ENCODE data around the gene IER5. TPM values are rescaled to one million over a fixed set of nuclear protein-coding genes. Genes with fewer than 3 reads are reported as not detected.

Gene IER5
- total RNA-seq, 1 donor from 2014 or later: 14.1 TPM

DNA sequence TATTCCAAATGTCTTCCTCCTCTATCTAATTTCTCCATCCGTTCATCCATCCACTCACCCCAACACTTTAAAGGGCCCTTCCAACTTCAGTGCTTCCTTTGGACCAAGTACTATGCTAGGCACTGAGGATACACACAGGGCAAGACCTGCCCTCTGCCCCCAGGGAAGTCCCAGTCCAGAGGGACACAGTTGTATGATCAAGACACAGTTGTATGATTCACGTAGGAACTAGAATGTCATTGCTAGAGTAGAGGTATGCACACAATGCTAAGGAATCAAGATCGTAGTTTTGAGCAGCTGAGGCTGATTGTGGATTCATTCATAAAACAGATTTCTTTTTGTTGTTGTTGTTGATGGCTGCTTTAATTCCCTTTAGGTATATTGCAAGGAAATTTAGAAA lies 11.6 kb upstream of the IER5 start:
- DNase-seq (ENCODE audit: low read depth in 2 of 2): no peak

DNA sequence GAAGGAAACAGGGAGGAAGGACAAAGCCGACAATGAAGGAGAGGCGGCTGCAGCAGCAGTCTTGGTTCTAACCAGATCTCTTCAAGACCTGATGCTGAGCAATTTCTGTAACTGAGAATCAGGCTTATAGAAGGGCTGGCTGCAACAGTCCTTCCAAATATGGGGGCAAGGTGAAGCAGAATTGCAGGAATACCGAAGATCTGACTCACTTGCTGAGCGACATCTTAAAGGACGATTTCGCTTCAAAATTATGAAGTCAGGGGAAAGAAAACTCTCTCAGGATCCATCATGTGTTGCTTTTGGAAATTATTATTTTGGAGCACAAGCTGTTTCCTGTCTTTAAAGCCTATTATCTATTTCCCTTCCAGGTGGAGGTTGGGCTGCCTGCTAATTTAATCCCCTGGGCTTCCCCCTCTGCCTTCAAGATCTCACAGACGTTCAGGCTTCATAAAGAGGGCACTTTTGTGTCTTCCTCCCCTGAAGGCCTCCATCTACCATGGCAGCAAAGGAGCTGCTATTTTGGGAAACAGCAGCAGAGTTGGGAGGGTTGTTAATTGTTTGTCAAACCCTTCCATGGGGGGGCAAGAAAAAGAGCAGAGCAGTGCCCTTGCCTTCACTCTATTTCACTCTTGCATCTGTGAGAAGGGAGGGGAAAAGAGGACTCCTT lies 10.8 kb upstream of the IER5 start:
- DNase-seq (ENCODE audit: low read depth in 2 of 2): peak in 1 of 2 donors; percentile 45

DNA sequence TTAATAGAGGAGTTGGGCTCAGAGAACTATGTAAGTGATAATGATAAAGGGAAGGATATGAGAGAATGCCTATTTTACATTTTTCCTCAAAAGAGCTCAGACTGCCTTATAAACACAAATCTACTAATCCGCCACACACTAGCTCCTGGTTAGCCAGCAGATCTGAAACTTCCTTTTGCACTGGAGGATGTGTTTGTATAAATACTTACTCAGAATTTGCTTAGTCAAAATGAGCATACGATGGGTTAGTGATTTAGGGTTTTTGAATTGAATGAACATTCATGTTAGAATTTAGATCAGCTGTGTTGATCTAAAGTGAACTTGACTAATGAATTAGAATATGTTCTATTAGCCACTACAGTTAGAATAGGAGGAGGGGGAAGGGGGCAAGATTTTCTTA lies 9.1 kb upstream of the IER5 start:
- DNase-seq (ENCODE audit: low read depth in 2 of 2): no peak

DNA sequence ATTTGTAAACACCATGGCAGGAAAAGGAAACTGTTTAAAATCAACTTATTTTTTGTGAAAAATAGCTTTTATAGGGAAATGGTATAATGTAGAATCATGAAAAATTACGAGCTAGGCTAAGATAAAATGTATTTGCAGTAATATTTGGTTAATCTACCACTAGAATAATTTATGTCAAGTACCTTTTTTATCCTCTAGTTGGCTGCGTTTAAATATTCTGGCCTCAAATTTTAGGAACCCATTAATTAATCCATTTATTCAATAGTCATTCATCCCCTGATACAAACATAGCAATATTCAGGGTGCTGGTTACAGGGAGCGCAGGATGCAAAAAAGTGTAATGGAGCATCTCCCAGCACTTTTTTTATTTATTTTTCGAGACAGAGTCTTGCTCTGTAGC lies 8.6 kb upstream of the IER5 start:
- no peak for DNase-seq (ENCODE audit: low read depth in 2 of 2)

DNA sequence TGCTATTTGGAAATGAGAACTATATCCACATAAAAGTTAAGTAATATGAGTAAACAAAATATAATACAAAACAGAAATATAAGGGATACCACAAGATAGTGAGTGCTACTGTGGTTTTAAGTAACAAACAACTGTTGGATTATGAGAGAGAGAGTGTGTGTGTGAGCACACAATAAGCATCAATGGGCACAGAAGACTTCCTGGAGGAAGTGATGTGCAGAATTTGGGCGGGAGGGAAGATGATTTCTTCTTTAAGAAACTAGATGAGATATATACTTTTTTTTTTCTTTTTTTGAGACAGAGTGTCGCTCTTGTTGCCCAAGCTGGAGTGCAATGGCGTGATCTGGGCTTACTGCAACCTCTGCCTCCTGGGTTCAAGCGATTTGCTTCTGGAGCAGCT lies 7.9 kb upstream of the IER5 start:
- no peak for DNase-seq (ENCODE audit: low read depth in 2 of 2)

DNA sequence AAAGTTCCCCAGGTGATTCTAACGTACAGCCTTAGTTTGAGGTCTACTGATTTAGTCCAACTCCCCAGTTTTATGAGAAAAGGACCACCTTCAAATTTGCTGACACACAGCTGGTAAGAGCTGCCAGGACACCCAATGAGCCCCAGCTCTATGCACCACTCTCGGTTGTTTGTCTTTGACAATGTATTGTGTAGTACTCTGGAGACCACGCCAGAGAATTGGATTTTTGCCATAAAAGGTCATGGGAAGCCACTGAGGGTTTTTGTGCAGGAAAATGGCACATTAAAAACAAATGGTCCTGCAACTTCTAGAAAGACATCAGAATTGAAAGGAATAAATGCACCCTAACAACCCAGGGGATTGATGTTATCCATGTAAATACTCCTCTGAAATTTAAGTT lies 7.1 kb upstream of the IER5 start:
- DNase-seq (ENCODE audit: low read depth in 2 of 2): peak in 1 of 2 donors; percentile 87

DNA sequence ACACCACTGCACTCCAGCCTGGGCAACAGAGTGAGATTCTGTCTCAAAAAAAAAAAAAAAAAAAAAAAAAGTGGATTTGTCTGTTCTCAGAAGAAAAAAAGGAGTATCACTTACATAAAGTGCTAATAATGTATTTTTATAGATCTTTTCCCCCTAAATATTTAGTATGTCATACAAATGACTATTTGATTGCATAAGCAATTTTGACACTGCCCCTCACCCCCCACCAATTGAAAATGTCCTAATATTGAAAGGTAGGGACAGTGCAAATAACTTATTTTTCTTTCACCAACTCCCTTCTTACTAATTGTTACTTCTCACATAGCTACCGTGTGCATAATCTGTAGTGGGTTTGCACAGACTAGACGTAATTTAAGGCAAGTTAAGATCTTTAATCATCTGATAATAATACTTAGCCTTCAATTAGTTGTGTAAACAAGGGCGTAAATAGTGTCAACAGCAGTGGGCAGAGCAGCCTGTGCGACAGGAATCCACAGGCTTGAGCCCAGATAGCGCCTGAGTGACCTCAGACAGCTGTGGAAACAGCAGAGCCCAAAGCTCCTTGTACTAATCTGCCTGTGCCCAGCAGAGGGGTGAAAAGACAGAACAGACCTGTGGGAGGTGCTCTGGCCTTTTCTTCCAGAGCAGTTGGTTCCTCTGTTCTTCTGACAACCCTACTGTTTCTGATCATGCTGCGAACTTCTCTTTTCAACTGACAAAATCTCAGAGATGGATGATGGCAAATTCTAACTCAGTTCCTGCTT lies 4.5 kb upstream of the IER5 start:
- peak; percentile 53 to 76 for DNase-seq (ENCODE audit: low read depth in 2 of 2)

DNA sequence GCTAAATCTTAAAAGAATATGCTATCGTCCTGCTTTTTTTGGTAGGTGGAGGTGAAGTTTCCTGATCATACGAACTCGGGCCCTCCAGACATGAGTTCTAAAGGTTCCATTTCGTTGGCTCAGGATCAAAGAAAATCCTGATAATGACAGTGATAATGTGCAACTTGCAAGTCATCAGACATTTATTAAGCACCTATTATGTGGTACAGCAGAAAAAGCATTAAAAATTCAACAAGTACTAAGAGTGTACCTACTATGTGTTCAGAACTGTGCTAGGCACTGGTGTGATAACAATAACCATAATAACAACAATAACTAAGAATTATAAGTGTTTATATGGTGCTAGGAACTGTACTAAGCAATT lies 3.9 kb upstream of the IER5 start:
- DNase-seq (ENCODE audit: low read depth in 2 of 2): no peak

DNA sequence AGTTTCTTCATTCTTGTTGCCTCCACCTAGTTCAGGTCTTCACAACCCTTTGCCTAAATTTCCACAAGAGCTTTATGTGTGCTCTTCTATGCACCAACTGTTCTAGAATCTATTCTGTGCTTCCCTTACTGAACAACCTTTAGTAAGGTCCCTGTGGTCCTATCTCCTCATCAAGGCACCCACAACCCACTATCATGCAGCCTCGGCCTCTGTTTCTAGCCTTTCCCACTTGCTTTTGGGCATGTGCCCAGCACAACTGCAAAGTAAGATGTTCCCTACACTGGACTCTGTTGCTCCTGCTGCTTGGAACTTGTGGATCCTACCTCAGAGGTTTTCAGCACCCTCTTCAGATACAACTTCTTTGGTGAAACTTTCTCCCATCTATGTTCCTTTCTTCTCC lies 2.4 kb upstream of the IER5 start:
- no peak for DNase-seq (ENCODE audit: low read depth in 2 of 2)

DNA sequence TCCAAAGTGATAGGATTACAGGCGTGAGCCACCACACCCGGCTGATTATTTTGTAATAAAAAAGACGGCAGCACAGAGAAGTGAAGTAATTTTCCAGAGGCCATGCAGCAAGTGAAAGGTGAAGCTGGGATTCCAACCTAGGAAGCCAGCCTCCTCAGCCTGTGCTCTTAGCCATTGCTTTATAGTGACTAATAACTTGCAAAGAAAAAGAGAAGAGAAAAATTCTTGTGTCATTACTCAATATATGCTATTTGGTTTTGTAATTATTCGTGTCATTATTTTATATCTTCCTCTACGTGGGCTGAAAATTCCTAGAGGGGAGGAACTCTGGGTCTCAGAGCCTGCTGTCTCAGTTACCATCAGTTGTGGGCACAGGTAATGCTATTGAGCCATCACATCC lies 1.6 kb upstream of the IER5 start:
- DNase-seq (ENCODE audit: low read depth in 2 of 2): no peak

DNA sequence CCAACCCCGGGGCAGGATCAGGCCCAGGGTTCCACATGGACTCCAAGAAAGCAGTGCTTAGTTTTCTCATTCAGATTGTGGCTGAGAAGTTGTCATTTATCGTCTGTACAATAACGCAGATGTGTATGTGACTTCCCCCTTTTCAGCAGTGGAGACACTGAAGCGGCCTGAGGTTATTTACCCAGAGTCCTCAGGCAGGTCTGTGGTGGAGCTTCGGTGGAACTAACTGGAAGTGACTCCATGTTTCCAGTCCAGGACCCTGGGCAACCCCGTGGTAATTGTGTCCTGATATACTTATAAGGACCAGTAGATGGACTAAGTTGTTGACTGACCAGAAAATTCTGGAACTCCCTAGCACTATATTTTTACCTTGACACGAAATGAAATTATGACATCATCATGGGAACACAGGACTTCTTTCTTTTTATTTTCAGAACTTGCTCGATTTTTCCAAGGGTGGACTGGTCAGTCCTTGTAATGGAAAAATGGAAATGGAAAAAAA lies 1.0 kb upstream of the IER5 start:
- peak in 1 of 2 donors; percentile 49 for DNase-seq (ENCODE audit: low read depth in 2 of 2)

DNA sequence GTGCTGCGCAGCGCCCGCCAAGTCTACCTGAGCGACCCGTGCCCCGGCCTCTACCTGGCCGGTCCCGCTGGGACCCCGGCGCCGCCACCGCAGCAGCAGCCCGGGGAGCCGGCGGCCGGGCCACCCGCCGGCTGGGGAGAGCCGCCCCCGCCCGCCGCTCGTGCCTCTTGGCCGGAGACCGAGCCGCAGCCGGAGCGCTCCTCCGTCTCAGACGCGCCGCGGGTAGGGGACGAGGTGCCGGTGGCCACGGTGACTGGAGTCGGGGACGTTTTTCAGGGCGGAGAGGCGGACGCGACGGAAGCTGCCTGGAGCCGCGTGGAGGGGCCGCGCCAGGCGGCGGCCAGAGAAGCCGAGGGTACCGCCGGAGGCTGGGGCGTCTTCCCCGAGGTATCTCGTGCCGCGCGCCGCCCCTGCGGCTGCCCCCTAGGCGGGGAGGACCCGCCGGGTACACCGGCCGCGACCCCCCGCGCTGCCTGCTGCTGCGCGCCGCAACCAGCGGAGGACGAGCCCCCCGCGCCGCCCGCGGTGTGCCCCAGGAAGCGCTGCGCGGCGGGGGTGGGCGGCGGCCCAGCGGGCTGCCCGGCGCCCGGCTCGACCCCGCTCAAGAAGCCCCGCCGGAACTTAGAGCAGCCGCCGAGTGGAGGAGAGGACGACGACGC lies 646 bp downstream of the IER5 start:
- DNase-seq (ENCODE audit: low read depth in 2 of 2): no peak

DNA sequence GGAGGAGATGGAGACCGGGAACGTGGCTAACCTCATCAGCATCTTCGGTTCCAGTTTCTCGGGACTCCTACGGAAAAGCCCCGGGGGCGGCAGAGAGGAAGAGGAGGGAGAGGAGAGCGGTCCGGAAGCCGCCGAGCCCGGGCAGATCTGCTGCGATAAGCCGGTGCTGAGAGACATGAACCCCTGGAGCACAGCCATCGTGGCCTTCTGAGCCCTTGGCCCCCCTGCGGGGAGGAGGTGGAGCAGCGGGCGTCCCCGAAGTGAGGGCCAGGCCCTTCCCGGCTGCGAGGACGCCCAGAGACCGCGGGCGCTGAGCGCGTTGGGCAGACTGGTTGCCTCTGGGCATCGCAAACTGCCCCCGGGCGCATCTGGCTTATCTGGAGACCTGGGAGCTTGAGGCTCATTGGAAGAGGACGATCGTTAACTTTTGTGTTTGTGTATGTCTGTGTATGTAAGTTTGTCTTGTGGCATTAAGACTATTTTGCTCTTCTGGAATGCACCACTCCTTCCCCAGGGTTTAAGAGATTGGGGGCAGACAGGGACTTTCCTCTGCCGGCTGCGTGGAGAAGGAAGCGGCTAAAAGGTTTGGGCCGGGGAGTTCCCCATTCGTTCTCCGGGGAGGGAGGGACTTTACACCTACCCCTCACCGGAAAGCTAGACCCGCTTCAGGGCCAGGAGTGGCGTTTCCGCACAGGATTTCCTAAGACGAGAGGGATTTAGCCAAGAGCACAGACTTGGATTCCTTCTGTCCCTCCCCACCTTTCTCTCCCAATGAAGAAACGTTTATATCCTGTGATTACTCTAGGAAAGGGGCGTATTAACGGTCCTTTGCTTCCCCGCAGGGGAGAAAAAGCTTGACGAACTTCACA lies 1.4 kb downstream of the IER5 start:
- DNase-seq (ENCODE audit: low read depth in 2 of 2): peak; percentile 60 to 89

DNA sequence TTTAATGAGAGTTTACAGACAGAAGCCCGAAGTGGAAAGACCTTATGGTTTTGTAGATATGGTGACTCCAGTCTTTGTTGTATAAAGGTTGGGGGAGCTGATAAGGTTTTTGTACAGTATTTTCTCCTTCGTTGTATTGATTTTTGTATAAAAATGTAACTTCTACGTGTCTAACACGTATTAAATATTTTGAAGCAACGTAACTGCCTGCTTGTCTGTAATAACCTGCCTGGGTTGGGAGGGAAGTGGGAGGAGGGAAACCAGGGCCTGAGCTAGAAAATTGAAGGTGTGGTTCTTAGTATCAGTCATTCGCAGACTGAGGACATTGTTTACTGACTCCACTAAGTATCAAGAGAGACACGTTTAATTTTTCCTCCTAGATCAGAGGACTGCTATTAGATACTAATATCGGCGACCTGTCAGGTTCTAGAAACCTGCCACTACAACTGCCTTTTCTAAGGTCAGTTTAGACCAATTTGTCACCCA lies 2.2 kb downstream of the IER5 start:
- DNase-seq (ENCODE audit: low read depth in 2 of 2): peak; percentile 39 to 45

DNA sequence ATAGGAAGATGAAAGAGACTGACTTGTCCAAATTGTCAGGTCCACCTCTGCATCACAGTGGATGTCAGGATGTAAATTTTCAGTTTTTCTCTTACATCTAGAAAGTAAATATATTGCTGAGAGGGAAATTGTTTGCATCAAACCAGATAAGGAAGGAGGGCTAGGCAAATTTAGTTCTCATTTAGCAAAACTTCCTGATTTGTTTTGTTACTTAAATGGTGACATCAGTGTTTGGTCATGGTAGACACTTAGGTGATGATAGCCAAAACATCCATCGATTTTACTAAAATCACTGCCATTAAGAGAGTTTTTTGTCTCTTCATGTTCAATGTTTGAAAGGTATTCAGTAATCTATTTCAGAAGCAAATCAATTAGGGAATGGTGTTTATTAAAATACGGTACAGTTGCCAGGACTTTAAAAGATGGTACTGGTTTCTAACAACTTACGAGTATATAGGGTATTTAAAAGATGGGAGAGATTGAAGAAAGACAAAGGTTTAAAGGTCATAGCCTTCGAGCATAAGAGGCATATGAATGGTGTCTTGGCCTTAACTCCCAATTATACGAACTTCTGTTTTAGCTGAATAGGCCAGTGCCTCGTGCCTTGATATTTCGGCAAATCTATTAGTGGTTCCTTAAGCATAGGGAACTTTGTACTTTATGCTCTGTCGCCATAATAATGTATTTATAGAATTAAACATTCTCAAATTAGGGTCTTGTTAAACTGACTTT lies 3.0 kb downstream of the IER5 start:
- no peak for DNase-seq (ENCODE audit: low read depth in 2 of 2)

DNA sequence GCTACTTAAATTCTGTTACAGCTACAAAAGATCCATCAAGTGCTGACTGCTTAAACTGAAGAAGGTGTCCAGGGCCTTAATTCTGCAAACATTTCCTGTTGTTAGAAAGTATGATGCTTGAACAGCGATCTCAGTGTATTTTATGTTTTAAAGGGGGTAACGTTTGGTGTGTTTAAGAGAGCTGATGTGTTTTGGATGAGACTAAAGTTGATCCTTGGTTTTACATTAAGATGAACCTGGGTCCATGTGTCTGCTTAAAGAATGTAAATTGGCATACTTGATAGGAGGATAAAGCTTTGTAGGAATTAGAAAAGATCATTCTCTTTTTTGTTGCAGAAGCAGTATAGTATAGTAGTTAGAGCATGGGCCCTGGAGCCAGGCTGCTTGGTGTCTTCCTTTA lies 3.6 kb downstream of the IER5 start:
- no peak for DNase-seq (ENCODE audit: low read depth in 2 of 2)

DNA sequence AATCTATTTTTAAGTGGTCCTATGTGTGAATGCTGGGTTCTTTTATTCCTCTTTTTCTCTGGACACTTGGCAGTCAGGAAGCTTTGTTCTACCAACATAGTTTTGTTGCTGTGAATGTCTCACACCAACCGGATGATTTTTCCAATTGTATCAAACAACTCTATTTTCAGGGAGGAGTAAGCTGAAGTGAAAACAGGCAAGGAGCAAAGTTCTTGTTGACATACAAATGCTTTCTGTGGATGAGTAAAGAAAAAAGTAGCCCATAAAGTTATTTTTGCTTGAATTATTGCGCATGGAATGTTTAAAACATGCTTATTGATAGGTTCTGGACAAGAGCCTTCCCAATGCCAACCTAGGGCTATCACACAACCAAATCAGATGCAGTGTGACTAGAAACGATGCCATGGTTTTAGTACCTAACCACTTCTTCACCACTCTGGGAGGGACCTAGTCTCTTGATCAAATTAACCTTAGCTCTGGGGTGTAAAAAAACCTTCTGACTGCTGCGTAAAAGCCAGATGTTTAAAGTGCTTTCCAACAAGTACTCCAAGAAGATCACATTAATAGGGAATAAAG lies 4.5 kb downstream of the IER5 start:
- no peak for DNase-seq (ENCODE audit: low read depth in 2 of 2)

DNA sequence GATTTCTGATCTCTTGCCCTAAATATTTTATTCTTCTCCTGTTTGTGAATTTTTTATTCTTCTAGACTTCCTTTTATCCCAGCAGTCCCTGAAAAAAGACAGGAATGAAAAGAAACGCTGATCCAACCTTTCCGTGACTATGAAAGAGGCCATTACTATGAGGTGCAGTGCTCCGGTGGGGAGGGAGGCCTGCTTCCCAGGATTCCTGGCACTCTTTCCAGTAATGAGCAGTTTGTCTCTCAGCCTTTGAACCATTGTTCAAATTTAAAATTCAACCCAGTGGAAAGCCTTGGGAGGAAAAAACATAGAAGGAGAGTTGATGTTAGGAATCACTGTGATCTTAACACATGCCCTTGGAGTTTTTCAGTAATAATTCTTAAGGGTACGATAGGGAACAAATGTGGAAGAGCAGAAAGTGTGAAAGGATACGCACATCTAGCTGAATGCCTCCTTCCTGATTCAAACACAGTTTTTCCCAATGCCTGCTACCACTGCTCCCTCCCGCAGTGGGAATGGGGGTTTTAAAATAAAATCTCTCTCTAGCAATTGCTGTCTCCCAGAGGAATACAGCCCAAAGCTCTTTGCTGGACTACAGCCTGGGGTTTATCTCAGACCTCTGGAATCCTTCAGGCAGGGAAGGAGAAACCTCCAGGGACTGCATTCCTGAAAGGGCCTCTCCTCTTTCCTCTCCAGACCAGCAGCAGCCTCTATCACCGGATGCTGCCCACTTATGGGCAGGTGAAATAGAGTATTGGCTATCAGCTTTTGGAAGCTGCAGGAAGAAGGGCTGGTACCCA lies 6.1 kb downstream of the IER5 start:
- DNase-seq (ENCODE audit: low read depth in 2 of 2): peak in 1 of 2 donors; percentile 55

DNA sequence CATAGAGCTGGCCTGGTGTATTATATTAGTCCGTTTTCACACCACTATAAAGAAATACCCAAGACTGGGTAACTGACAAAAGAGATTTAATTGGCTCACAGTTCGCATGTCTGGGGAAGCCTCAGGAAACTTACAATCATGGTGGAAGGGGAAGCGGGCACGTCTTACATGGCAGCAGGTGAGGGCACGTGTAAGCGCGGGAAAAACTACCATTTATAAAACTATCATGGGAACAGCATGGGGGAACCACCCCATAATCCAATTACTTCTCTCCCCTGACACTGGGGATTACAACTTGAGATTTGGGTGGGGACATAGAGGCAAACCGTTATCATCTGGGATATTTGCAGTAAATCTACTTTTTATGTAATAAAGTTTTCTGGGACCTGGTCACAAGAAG lies 6.8 kb downstream of the IER5 start:
- no peak for DNase-seq (ENCODE audit: low read depth in 2 of 2)

DNA sequence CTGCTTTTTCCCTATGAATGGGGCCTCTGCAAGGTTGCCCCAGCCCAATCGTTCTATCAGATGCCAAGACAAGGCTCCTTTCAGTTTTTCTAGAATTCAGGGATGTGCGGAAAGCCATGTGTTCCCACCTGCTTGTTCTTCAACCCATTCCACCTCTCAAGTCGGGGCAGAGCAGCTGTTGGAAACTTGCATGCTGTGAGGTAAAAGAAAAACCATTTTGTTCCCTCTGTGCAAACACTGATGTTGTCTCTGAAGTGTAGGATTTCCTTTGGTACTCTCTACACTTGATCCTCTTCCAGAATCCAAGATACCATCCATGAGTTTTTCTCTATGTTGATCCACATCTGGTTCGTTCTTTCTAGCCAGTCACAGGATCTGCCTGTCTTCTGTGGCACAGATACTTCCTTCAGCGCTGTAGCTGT lies 7.3 kb downstream of the IER5 start:
- no peak for DNase-seq (ENCODE audit: low read depth in 2 of 2)

All from lung microvascular endothelial cell (primary cell).